H9 (cell line): Measurements from ENCODE around the gene CAPN9. TPM values are rescaled to one million over a fixed set of nuclear protein-coding genes. Genes with fewer than 3 reads are reported as not detected.

Source experiments
- DNase-seq: peaks from one replicate; pipeline ENCODE4 v3.0.0-alpha.2; 2017
- H2AFZ ChIP-seq: one replicate; pipeline ENCODE4 v1.6.1; 2013; ENCODE audit warnings: mild to moderate bottlenecking, low read length, control low read depth, moderate library complexity
- H2AK5ac ChIP-seq: 2 replicates; pipeline ENCODE4 v1.6.1; 2013; ENCODE audit warnings: low read length, control low read depth, mixed read lengths; ENCODE audit not compliant: insufficient read length
- H2BK120ac ChIP-seq: one replicate; pipeline ENCODE4 v1.6.1; 2013; ENCODE audit warnings: low read depth, mild to moderate bottlenecking, low read length, control low read depth, inconsistent platforms; ENCODE audit not compliant: poor library complexity, severe bottlenecking
- H2BK12ac ChIP-seq: 2 replicates; pipeline ENCODE4 v1.6.1; 2013; ENCODE audit warnings: low read length, control low read depth, mixed read lengths, low read depth; ENCODE audit not compliant: insufficient read length
- H2BK15ac ChIP-seq: 2 replicates; pipeline ENCODE4 v1.6.1; 2013; ENCODE audit warnings: low read depth, low read length, control low read depth
- H2BK20ac ChIP-seq: one replicate; pipeline ENCODE4 v1.6.1; 2013; ENCODE audit warnings: low read depth, mild to moderate bottlenecking, low read length, control low read depth, inconsistent platforms; ENCODE audit not compliant: poor library complexity, severe bottlenecking
- H2BK5ac ChIP-seq: 2 replicates; pipeline ENCODE4 v1.6.1; 2013; ENCODE audit warnings: low read length, control low read depth, mixed read lengths; ENCODE audit not compliant: insufficient read length
- H3K14ac ChIP-seq: 2 replicates; pipeline ENCODE4 v1.6.1; 2013; ENCODE audit warnings: low read length, control low read depth; ENCODE audit not compliant: insufficient read depth
- H3K18ac ChIP-seq: 2 replicates; pipeline ENCODE4 v1.6.1; 2013; ENCODE audit warnings: low read depth, mild to moderate bottlenecking, mixed read lengths, low read length, control low read depth; ENCODE audit not compliant: insufficient read length
- H3K23ac ChIP-seq: 2 replicates; pipeline ENCODE4 v1.6.1; 2013; ENCODE audit warnings: low read length, control low read depth, mixed read lengths, low read depth; ENCODE audit not compliant: insufficient read length
- H3K23me2 ChIP-seq: 2 replicates; pipeline ENCODE4 v1.6.1; 2013; ENCODE audit warnings: low read depth, mild to moderate bottlenecking, mixed read lengths, low read length, control low read depth; ENCODE audit not compliant: insufficient read length, poor library complexity, severe bottlenecking
- H3K27ac ChIP-seq: 2 replicates; pipeline ENCODE4 v1.5.1; 2013; ENCODE audit warnings: low read length, control low read depth, mixed read lengths, low read depth; ENCODE audit not compliant: insufficient read length
- H3K27me3 ChIP-seq: 2 replicates; pipeline ENCODE4 v1.6.1; 2013; ENCODE audit warnings: low read length, control low read depth, inconsistent platforms; ENCODE audit not compliant: insufficient read depth
- H3K4ac ChIP-seq: 2 replicates; pipeline ENCODE4 v1.6.1; 2013; ENCODE audit warnings: low read depth, mild to moderate bottlenecking, control low read depth, inconsistent platforms, low read length, moderate library complexity
- H3K4me1 ChIP-seq: 2 replicates; pipeline ENCODE4 v1.6.1; 2013; ENCODE audit warnings: low read length, control low read depth, inconsistent platforms; ENCODE audit not compliant: insufficient read depth
- H3K4me2 ChIP-seq: 2 replicates; pipeline ENCODE4 v1.6.1; 2013; ENCODE audit warnings: low read length, control low read depth, mixed read lengths; ENCODE audit not compliant: insufficient read length, insufficient read depth
- H3K56ac ChIP-seq: 2 replicates; pipeline ENCODE4 v1.6.1; 2013; ENCODE audit warnings: low read depth, mild to moderate bottlenecking, mixed read lengths, low read length, control low read depth; ENCODE audit not compliant: insufficient read length
- H3K79me1 ChIP-seq: 2 replicates; pipeline ENCODE4 v1.6.1; 2013; ENCODE audit warnings: low read depth, mild to moderate bottlenecking, moderate library complexity, low read length, control low read depth, inconsistent platforms; ENCODE audit not compliant: insufficient read depth, poor library complexity, severe bottlenecking
- H3K79me2 ChIP-seq: 2 replicates; pipeline ENCODE4 v1.6.1; 2013; ENCODE audit warnings: low read length, control low read depth, inconsistent platforms; ENCODE audit not compliant: insufficient read depth
- H3K9ac ChIP-seq: 2 replicates; pipeline ENCODE4 v1.6.1; 2013; ENCODE audit warnings: low read length, control low read depth, mixed read lengths; ENCODE audit not compliant: insufficient read length; ENCODE audit errors: extremely low read depth
- H3K9me3 ChIP-seq: one replicate; pipeline ENCODE4 v1.6.1; 2013; ENCODE audit warnings: low read depth, low read length, inconsistent platforms; ENCODE audit not compliant: control insufficient read depth
- H3T11ph ChIP-seq: one replicate; pipeline ENCODE4 v1.6.1; 2013; ENCODE audit warnings: mild to moderate bottlenecking, low read length, control low read depth, inconsistent platforms
- H4K20me1 ChIP-seq: one replicate; pipeline ENCODE4 v1.6.1; 2013; ENCODE audit not compliant: control insufficient read depth, insufficient read length, insufficient read depth
- H4K5ac ChIP-seq: 2 replicates; pipeline ENCODE4 v1.6.1; 2013; ENCODE audit warnings: low read depth, mild to moderate bottlenecking, mixed read lengths, low read length, control low read depth; ENCODE audit not compliant: insufficient read length
- H4K8ac ChIP-seq: replicated peaks from 2 replicates; pipeline ENCODE4 v1.6.1; 2013; ENCODE audit warnings: low read length, control low read depth, mixed read lengths, low read depth; ENCODE audit not compliant: insufficient read length
- H4K91ac ChIP-seq: 2 replicates; pipeline ENCODE4 v1.6.1; 2013; ENCODE audit warnings: low read depth, mild to moderate bottlenecking, moderate library complexity, mixed read lengths, low read length, control low read depth; ENCODE audit not compliant: insufficient read length
- H3K27ac Mint-ChIP-seq, 3 experiments: 2 replicates in 2 of 3; 3 replicates in 1 of 3; pipeline ENCODE4 v1.8.0; 2020 to 2021; ENCODE audit warnings: mixed read lengths in 3 of 3, mild to moderate bottlenecking in 1 of 3, moderate library complexity in 1 of 3
- H3K27me3 Mint-ChIP-seq: 2 replicates; pipeline ENCODE4 v1.8.0; 2021; ENCODE audit warnings: low read depth, mild to moderate bottlenecking, moderate library complexity, mixed read lengths
- H3K36me3 Mint-ChIP-seq, 3 experiments: 2 replicates in 2 of 3; 3 replicates in 1 of 3; pipeline ENCODE4 v1.8.0; 2020 to 2021; ENCODE audit warnings: low read depth in 3 of 3, mixed read lengths in 3 of 3; ENCODE audit not compliant: insufficient read depth in 1 of 3
- H3K4me1 Mint-ChIP-seq, 2 experiments: 2 replicates each; pipeline ENCODE4 v1.8.0; 2020; ENCODE audit warnings: mixed read lengths in 2 of 2
- H3K4me3 Mint-ChIP-seq, 2 experiments: 2 replicates in 1 of 2; 3 replicates in 1 of 2; pipeline ENCODE4 v1.8.0; 2020 to 2021; ENCODE audit warnings: mild to moderate bottlenecking in 2 of 2, mixed read lengths in 2 of 2, moderate library complexity in 1 of 2
- H3K9me3 Mint-ChIP-seq, 2 experiments: 2 replicates in 1 of 2; 3 replicates in 1 of 2; pipeline ENCODE4 v1.8.0; 2020; ENCODE audit warnings: mild to moderate bottlenecking in 2 of 2, mixed read lengths in 2 of 2, moderate library complexity in 1 of 2
- WGBS: extraction: QIAGEN DNeasy Blood & Tissue Kit; methylation state at CpG from one replicate; pipeline ENCODE4 v1.1.7; 2013; ENCODE audit warnings: missing lambda C conversion rate, low lambda C conversion rate, mixed read lengths; ENCODE audit not compliant: insufficient read length; ENCODE audit errors: extremely low coverage; 5-methylcytosine and 5-hydroxymethylcytosine counted together
- total RNA-seq: library from RNA; stranded (reverse); gene quantifications from 2 replicates; pipeline ENCODE4 v1.2.1, GENCODE V29; 2021
- TF ChIP-seq, protein P1 (sequence below): fragments of 200-600 bp; sonication (generic); conservative IDR thresholded peaks from 3 replicates; pipeline ENCODE4 v1.8.0; 2021; ENCODE audit warnings: antibody characterized with exemption, mild to moderate bottlenecking

The CAPN9 gene
- total RNA-seq, 1 experiment from 2014 or later, result 0.22 TPM

DNA sequence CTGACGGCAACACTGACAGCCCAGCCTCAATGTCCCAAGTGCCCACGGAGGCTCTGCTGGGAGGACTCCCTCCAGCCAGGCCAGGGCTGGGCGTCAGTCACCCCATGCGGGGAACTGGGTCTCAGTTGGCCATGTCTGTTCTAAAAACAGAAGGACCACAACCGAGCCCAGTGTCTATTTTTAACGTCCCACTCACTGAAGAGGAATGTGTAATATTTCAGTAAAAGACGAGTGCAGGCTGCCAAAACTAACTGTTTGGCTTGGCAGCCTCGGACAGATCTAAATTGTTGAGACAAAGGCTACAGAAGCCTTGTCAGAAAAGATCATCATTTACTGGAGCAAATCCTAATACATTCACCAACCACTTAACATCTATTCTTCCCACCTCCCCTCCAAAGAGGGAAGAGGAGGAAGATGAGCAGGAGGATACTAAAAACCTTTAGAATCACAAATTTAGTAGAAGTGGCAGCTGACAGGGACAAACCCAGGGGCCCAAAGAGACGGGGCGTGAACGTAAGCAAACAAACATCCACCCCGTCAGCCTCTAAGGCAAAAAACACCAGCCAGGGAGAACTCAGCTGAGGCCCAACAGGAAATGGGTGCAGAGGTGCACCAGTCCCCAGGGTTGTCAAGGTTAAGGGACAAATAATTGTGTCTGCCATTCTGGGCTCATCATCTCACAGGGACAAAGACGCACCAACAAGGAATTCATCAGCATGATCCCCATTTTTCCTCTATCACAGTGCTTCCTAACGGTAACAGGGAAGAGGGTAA, 102.5 kb downstream of the CAPN9 start:
- no peak overlapping the region for H3K56ac ChIP-seq
- H2BK5ac ChIP-seq, result no peak overlapping the region
- Mint-ChIP-seq H3K27me3 (no peaks in the 10 kb centered on the region), H3K9me3 (peaks cover 0 to 3% of the 10 kb centered on the region in 2 experiments; a peak in 1 of 5 replicates), H3K27ac (no peak overlapping the region), H3K4me1 (peaks cover 18 to 27% of the 10 kb centered on the region in 2 experiments), H3K36me3 (peaks cover 26 to 30% (median 30%) of the 10 kb centered on the region in 3 experiments), H3K4me3 (no peak overlapping the region)
- no peaks in the 10 kb centered on the region for H3K79me2 ChIP-seq
- TF ChIP-seq, protein P1, sequence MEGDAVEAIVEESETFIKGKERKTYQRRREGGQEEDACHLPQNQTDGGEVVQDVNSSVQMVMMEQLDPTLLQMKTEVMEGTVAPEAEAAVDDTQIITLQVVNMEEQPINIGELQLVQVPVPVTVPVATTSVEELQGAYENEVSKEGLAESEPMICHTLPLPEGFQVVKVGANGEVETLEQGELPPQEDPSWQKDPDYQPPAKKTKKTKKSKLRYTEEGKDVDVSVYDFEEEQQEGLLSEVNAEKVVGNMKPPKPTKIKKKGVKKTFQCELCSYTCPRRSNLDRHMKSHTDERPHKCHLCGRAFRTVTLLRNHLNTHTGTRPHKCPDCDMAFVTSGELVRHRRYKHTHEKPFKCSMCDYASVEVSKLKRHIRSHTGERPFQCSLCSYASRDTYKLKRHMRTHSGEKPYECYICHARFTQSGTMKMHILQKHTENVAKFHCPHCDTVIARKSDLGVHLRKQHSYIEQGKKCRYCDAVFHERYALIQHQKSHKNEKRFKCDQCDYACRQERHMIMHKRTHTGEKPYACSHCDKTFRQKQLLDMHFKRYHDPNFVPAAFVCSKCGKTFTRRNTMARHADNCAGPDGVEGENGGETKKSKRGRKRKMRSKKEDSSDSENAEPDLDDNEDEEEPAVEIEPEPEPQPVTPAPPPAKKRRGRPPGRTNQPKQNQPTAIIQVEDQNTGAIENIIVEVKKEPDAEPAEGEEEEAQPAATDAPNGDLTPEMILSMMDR, result no peak
- H4K91ac ChIP-seq, result no peak overlapping the region
- no peak overlapping the region for H4K8ac ChIP-seq
- no peak overlapping the region for H2BK20ac ChIP-seq
- no peak overlapping the region for H3K23ac ChIP-seq
- H3K23me2 ChIP-seq, result no peaks in the 10 kb centered on the region
- WGBS, result no CpG with 5 or more reads among the region's 14 CpGs
- H3K27ac ChIP-seq, result no peak overlapping the region
- DNase-seq, result no peak
- peaks cover 3% of the 10 kb centered on the region; the same call in 1 of the 2 replicates for H3K4me1 ChIP-seq
- H3K4me2 ChIP-seq, result no peak overlapping the region
- no peak overlapping the region for H3K9ac ChIP-seq
- H3K4ac ChIP-seq, result no peak overlapping the region
- no peak overlapping the region for H3T11ph ChIP-seq
- no peak overlapping the region for H2BK15ac ChIP-seq
- no peaks in the 10 kb centered on the region for H3K27me3 ChIP-seq
- H2AFZ ChIP-seq, result no peak overlapping the region
- H3K18ac ChIP-seq, result no peak overlapping the region
- no peaks in the 10 kb centered on the region for H3K79me1 ChIP-seq
- no peak overlapping the region for H2BK120ac ChIP-seq
- H4K20me1 ChIP-seq, result no peaks in the 10 kb centered on the region
- no peak overlapping the region for H3K14ac ChIP-seq
- no peak overlapping the region for H4K5ac ChIP-seq
- no peak overlapping the region for H2AK5ac ChIP-seq
- no peaks in the 10 kb centered on the region for H3K9me3 ChIP-seq
- no peak overlapping the region for H2BK12ac ChIP-seq
